HepG2 (cell line): ENCODE results near the gene SAMD5. TPM values are rescaled to one million over a fixed set of nuclear protein-coding genes. Genes with fewer than 3 reads are reported as not detected.

ENCODE experiments used
- ATAC-seq: fragments of 200-7000 bp; cut with Tn5 transposase; 3 replicates; pipeline ENCODE4 v1.9.1; 2020; ENCODE audit warnings: mild to moderate bottlenecking, moderate library complexity
- BruUV-seq: library from RNA; stranded (reverse); fragments of 400-500 nt; replicated peaks from 2 replicates; lab custom pipeline; 2021; lab: Mats Ljungman, UMichigan
- CTCF ChIA-PET: fragments of 300-600 bp; formaldehyde crosslinking; extraction: SDS; loops from one replicate; lab custom pipeline; 2021; ENCODE audit warnings: low total read pairs, inconsistent platforms, low intra/inter-chr PET ratio; lab: Yijun Ruan, JAX
- POLR2A ChIA-PET: fragments of 350-600 bp; sonication (Branson Sonifier 250); formaldehyde crosslinking; loops from one replicate; lab custom pipeline; 2020; ENCODE audit warnings: antibody characterized with exemption, inconsistent platforms; lab: Yijun Ruan, JAX
- DNase-seq: peaks from one replicate; pipeline ENCODE4 v3.0.0-alpha.2; 2015; ENCODE audit warnings: low spot score
- FAIRE-seq: peaks from 3 replicates; lab custom pipeline; 2011; peaks lifted over from hg19 to GRCh38; lab: Jason Lieb, UNC
- H2AFZ ChIP-seq: one replicate; pipeline ENCODE4 v1.6.1; 2011; ENCODE audit warnings: low read length, inconsistent platforms
- H3K27ac ChIP-seq: fragments of 300-600 bp; 3 replicates; pipeline ENCODE4 v1.8.0; 2011; ENCODE audit warnings: mixed run types, mild to moderate bottlenecking, mixed read lengths, low read length, inconsistent platforms; ENCODE audit not compliant: insufficient read depth; ENCODE audit errors: extremely low read length
- H3K27me3 ChIP-seq, 2 experiments: fragments of 200-600 bp in 1 of 2; 2 replicates in 1 of 2; 3 replicates in 1 of 2; pipeline versions ENCODE4 v1.6.0 to v1.8.0; 2011; ENCODE audit warnings: low read length in 2 of 2, mild to moderate bottlenecking in 2 of 2, moderate library complexity in 2 of 2, inconsistent platforms in 1 of 2; ENCODE audit not compliant: insufficient read depth in 2 of 2, control insufficient read depth in 1 of 2
- H3K36me3 ChIP-seq, 2 experiments: fragments of 200-600 bp in 1 of 2; replicated peaks in 1 of 2; 2 replicates in 1 of 2; 3 replicates in 1 of 2; pipeline versions ENCODE4 v1.5.1 to v1.8.0; 2011; ENCODE audit warnings: low read length in 2 of 2, inconsistent platforms in 1 of 2; ENCODE audit not compliant: insufficient read depth in 2 of 2, control insufficient read depth in 1 of 2
- H3K4me1 ChIP-seq: 2 replicates; pipeline ENCODE4 v1.5.1; 2012; ENCODE audit warnings: low read length, inconsistent platforms; ENCODE audit not compliant: insufficient read depth
- H3K4me2 ChIP-seq: 2 replicates; pipeline ENCODE4 v1.6.0; 2011; ENCODE audit warnings: low read depth, low read length, inconsistent platforms
- H3K4me3 ChIP-seq, 3 experiments: fragments of 200-600 bp in 1 of 3; sonication (generic), shearing (Covaris generic) in 1 of 3; replicated peaks in 1 of 3; 2 replicates each; pipeline ENCODE4 v1.5.1; 2011 to 2016; ENCODE audit warnings: low read length in 3 of 3, inconsistent platforms in 2 of 3, low read depth in 2 of 3, mild to moderate bottlenecking in 2 of 3, control low read depth in 1 of 3, mixed read lengths in 1 of 3; ENCODE audit not compliant: insufficient read depth in 1 of 3
- H3K79me2 ChIP-seq: one replicate; pipeline ENCODE4 v1.6.1; 2011; ENCODE audit warnings: low read length, inconsistent platforms; ENCODE audit not compliant: insufficient read depth
- H3K9ac ChIP-seq: 2 replicates; pipeline ENCODE4 v1.6.0; 2011; ENCODE audit warnings: mild to moderate bottlenecking, low read depth, low read length, inconsistent platforms; ENCODE audit not compliant: insufficient read depth
- H3K9me3 ChIP-seq: 2 replicates; pipeline ENCODE4 v1.5.1; 2012; ENCODE audit warnings: mild to moderate bottlenecking, low read length
- H4K20me1 ChIP-seq: 2 replicates; pipeline ENCODE4 v1.6.0; 2011; ENCODE audit warnings: inconsistent platforms, mild to moderate bottlenecking, low read length, moderate library complexity; ENCODE audit not compliant: insufficient read depth
- EHMT2 ChIP-seq: fragments of 200-600 bp; sonication (generic); IDR thresholded peaks from 2 replicates; pipeline ENCODE4 v1.7.0; 2017; ENCODE audit warnings: antibody characterized with exemption, low read depth, low read length, borderline replicate concordance
- HNF1B ChIP-seq: sonication (generic); formaldehyde crosslinking; IDR thresholded peaks from 2 replicates; pipeline ENCODE4 v1.5.1; 2020; ENCODE audit warnings: mild to moderate bottlenecking, moderate library complexity, missing genetic modification reagents
- KDM1A ChIP-seq: IDR thresholded peaks from 2 replicates; pipeline ENCODE4 v1.6.1; 2016; ENCODE audit warnings: missing compliant biosample characterization
- TERF1 ChIP-seq: sonication (generic); formaldehyde crosslinking; IDR thresholded peaks from 2 replicates; pipeline ENCODE4 v1.8.0; 2022; ENCODE audit warnings: mild to moderate bottlenecking, missing genetic modification reagents, moderate library complexity
- ZFP90 ChIP-seq: sonication (generic); formaldehyde crosslinking; IDR thresholded peaks from 2 replicates; pipeline ENCODE4 v1.8.0; 2022; ENCODE audit warnings: missing genetic modification reagents, mild to moderate bottlenecking, inconsistent platforms, borderline replicate concordance
- ZIK1 ChIP-seq: sonication (generic); formaldehyde crosslinking; IDR thresholded peaks from 2 replicates; pipeline ENCODE4 v1.5.0; 2020; ENCODE audit warnings: mild to moderate bottlenecking, low read depth, missing genetic modification reagents, borderline replicate concordance
- ZNF17 ChIP-seq: sonication (generic); formaldehyde crosslinking; IDR thresholded peaks from 2 replicates; pipeline ENCODE4 v1.5.0; 2020; ENCODE audit warnings: mild to moderate bottlenecking, missing genetic modification reagents
- ZNF678 ChIP-seq: sonication (generic); formaldehyde crosslinking; IDR thresholded peaks from 2 replicates; pipeline ENCODE4 v1.4.0; 2020; ENCODE audit warnings: mild to moderate bottlenecking, missing genetic modification reagents
- WGBS: methylation state at CpG from one replicate; pipeline ENCODE4 v1.1.6; 2017; ENCODE audit warnings: low lambda C conversion rate; 5-methylcytosine and 5-hydroxymethylcytosine counted together
- in situ Hi-C: cut with HindIII; loops from 2 replicates; pipeline ENCODE4 v1.10.0; 2017; ENCODE audit warnings: low pct_unique_long_range_greater_than_20kb; ENCODE audit not compliant: extremely low pct_ligation_motif_present
- intact Hi-C: fragments of 100-400 bp; cut with micrococcal nuclease; formaldehyde crosslinking; loops from one replicate; pipeline ENCODE4 v1.10.0; 2022; ENCODE audit not compliant: unreplicated experiment
- polyA plus RNA-seq, 8 experiments: library from polyadenylated mRNA; depleted of rRNA in 3 of 8; stranded (reverse) in 7 of 8; unstranded in 1 of 8; fragments of >200 nt; fragmentation: Illumina TruSeq in 4 of 8; extraction: Trizol in 4 of 8; gene quantifications; 2 replicates each; pipeline versions ENCODE4 v1.2.1 to v1.2.3, GENCODE V29; 2011 to 2016; ENCODE audit warnings: low read depth in 4 of 8, missing spikeins in 1 of 8, mixed read lengths in 1 of 8; ENCODE audit not compliant: insufficient read depth in 1 of 8
- total RNA-seq, 5 experiments: library from RNA; depleted of rRNA; stranded (reverse); fragments of >200 nt; fragmentation: Illumina TruSeq; extraction: Trizol; gene quantifications; 2 replicates each; pipeline ENCODE4 v1.2.3, GENCODE V29; 2016; ENCODE audit warnings: low read depth in 1 of 5
- TF ChIP-seq, protein P1 (sequence below): sonication (generic); formaldehyde crosslinking; IDR thresholded peaks from 2 replicates; pipeline ENCODE4 v1.5.0; 2020; ENCODE audit warnings: mild to moderate bottlenecking, missing genetic modification reagents
- TF ChIP-seq, protein P2 (sequence below): sonication (generic); formaldehyde crosslinking; IDR thresholded peaks from 2 replicates; pipeline ENCODE4 v1.5.0; 2020; ENCODE audit warnings: missing genetic modification reagents

SAMD5 gene
- total and polyA plus RNA-seq, 2 of the 13 experiments (the other 11 are each of a cell fraction or from before 2014, with no cell fraction given), result 0.02 to 0.07 TPM

DNA sequence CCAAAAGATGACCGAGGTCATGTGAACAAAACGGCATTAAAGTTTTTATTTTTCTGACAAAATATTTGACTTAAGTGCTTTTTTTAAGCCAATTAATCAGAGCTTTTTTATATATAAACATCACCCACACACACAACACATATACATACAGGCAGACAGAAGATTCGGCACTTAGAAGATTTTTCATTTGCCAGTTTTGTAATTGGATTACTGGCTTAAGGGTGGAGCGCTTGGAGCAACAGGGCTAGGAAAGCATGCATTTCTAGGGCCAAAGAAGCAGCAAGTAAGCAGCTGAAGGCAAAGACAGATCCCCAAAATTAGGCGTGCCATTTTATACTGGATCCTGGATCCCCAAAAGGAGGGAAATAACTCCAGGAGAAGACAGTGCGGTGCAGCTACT is 30.3 kb downstream of the SAMD5 start:
- no peak for FAIRE-seq
- BruUV-seq, result no TSS peak
- Histone ChIP-seq H3K27ac (no peak overlapping the region), H3K27me3 (peaks cover 0 to 2% of the 10 kb centered on the region in 2 experiments; a peak in 1 of 5 replicates), H3K4me1 (no peaks in the 10 kb centered on the region), H3K79me2 (no peaks in the 10 kb centered on the region), H3K9me3 (no peaks in the 10 kb centered on the region), H2AFZ (no peak overlapping the region), H4K20me1 (no peaks in the 10 kb centered on the region), H3K36me3 (no peaks in the 10 kb centered on the region), H3K9ac (no peak overlapping the region), H3K4me3 (no peak overlapping the region), H3K4me2 (no peak overlapping the region)
- no peak for DNase-seq
- in situ Hi-C loops, result no loop called here
- ATAC-seq, result no peak
- ChIA-PET POLR2A (no interaction called here), CTCF (no interaction called here)
- intact Hi-C loops, result no loop called here
- no peak for TF ChIP-seq KDM1A (CRISPR knock-in tag)
- no peak for TF ChIP-seq ZIK1 (CRISPR knock-in tag)
- TF ChIP-seq HNF1B, result no peak
- TF ChIP-seq ZNF17 (CRISPR knock-in tag), result no peak
- TF ChIP-seq EHMT2, result no peak
- TF ChIP-seq, protein P1, sequence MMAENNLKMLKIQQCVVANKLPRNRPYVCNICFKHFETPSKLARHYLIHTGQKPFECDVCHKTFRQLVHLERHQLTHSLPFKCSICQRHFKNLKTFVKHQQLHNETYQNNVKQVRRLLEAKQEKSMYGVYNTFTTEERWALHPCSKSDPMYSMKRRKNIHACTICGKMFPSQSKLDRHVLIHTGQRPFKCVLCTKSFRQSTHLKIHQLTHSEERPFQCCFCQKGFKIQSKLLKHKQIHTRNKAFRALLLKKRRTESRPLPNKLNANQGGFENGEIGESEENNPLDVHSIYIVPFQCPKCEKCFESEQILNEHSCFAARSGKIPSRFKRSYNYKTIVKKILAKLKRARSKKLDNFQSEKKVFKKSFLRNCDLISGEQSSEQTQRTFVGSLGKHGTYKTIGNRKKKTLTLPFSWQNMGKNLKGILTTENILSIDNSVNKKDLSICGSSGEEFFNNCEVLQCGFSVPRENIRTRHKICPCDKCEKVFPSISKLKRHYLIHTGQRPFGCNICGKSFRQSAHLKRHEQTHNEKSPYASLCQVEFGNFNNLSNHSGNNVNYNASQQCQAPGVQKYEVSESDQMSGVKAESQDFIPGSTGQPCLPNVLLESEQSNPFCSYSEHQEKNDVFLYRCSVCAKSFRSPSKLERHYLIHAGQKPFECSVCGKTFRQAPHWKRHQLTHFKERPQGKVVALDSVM (CRISPR knock-in tag), result no peak
- TF ChIP-seq ZFP90 (CRISPR knock-in tag), result no peak
- TF ChIP-seq, protein P2, sequence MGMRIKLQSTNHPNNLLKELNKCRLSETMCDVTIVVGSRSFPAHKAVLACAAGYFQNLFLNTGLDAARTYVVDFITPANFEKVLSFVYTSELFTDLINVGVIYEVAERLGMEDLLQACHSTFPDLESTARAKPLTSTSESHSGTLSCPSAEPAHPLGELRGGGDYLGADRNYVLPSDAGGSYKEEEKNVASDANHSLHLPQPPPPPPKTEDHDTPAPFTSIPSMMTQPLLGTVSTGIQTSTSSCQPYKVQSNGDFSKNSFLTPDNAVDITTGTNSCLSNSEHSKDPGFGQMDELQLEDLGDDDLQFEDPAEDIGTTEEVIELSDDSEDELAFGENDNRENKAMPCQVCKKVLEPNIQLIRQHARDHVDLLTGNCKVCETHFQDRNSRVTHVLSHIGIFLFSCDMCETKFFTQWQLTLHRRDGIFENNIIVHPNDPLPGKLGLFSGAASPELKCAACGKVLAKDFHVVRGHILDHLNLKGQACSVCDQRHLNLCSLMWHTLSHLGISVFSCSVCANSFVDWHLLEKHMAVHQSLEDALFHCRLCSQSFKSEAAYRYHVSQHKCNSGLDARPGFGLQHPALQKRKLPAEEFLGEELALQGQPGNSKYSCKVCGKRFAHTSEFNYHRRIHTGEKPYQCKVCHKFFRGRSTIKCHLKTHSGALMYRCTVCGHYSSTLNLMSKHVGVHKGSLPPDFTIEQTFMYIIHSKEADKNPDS (CRISPR knock-in tag), result no peak
- no peak for TF ChIP-seq TERF1 (CRISPR knock-in tag)
- TF ChIP-seq ZNF678 (CRISPR knock-in tag), result no peak
- 35% methylated on average over 6 of the region's 6 CpGs for WGBS
